GM19468 (cell line): ENCODE data around the gene ABCC11.
"Not testable (repeated sequence)": the region's sequence is repeated elsewhere in the genome, so short reads cannot be mapped to it uniquely, and the experiment has no call there.

Experiments
- ATAC-seq: cut with Tn5 transposase; IDR thresholded peaks from one replicate; pipeline ENCODE4 v1.9.1; 2021; ENCODE audit warnings: mild to moderate bottlenecking, moderate library complexity, moderate number of reproducible peaks; ENCODE audit not compliant: unreplicated experiment; ENCODE audit errors: extremely low read depth

The ABCC11 gene

DNA sequence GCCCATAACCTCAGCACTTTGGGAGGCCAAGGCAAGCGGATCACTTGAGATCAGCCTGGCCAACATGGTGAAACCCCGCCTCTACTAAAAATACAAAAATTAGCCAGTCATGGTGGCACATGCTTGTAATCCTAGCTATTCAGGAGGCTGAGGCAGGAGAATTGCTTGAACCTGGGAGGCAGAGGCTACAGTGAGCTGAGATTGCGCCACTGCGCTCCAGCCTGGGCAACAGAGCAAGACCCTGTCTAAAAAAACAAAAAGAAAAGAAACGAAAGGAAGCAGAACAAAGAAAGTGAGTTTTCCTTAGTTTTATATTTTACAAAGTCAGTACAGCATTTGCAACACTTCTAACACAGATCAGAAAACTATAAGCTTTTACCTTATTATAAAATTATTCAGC lies 80.7 kb downstream of the ABCC11 start:
- not testable (repeated sequence) for ATAC-seq

DNA sequence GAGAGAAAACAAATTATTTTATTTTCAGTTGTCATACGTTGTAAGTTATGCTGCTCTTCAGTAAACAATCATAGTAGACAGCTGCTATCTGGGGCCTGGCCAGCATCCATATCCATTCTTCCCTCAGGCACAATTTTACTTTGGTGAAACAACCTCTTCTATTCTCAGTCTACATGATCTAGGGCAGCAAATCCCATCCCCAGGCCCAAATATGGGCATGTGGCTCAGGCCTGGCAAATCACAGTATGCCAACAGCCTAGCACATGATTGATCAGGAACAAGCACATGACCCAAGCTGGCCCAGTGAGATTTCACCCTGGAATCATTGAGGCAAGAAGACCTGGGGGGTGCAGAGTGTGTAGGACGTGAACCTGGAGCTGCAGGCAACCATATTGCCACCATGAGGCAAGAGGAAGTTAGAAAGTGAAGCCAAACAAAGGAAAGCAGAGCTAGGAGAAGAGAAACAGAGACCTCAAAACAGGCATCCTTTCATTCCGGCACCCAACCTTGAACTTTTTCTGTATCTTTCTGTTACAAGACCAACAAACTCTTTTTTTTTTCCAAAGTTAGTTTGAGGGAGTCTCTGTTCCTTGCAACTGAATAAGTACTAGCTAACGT lies 81.3 kb downstream of the ABCC11 start:
- no peak for ATAC-seq

DNA sequence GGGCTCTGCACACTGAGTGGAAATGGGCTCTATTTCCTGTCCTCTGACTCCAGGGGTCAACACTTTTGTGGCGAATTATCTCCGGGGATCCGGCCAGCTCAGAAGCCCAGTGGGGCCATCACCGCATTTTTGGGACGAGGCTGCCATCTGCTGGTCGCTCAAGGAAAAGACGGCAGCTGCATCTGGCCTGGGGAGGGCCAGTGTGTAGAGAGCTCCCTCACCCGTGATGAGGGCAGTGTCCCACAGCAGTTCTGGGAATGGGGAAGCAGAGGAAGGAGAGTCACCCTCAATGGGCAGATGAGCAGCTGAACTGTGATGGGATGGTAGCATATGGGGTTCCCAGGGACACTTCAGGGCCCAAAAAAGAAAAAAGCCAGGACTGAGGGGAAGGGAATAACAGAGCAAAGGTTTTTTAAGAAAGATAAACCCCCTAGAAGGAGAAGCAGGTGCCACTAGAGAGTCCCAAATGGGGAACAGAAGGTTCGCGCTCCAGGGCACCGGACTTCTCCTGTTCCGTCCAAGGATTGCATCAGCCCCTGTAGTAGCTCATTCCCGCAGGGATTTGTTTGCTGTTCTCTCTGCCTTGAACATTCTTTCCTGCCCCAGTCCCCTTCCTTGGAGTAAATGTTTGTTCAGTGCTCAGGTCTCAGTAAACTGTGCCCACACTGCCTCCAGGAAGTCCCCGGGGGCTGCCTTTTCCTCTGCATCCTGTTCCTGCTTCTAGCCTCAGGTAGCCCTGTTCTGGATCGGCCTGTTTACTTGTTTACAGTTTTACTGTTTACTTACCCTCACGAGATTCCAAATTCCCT lies 82.2 kb downstream of the ABCC11 start:
- no peak for ATAC-seq

DNA sequence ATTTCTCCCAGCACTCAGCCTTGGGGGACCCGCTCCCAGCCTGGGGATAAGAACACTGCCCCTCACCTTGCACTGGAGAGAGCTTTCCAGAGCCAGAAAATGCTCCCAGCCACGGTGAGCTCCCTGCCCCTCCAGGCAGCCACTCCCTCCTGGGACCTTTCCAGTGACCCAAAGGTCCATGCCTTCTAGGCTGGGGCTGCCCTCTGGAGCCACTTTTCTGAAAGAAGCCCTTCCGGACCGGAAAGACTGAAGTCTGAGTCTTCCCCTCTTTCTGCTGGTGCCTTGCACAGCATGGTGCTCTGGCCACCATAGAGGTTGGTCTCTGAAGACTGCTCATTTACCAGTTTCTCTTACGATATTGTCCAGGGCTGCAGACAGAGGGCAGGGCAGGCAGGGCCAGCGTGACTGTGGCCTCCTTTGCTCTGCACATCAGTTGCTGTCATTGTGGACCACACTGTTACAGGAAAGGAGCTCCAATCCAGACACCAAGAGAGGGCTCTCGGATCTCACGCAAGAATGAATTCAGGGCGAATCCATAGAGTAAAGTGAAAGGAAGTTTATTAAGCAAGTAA lies 84.4 kb downstream of the ABCC11 start:
- no peak for ATAC-seq

DNA sequence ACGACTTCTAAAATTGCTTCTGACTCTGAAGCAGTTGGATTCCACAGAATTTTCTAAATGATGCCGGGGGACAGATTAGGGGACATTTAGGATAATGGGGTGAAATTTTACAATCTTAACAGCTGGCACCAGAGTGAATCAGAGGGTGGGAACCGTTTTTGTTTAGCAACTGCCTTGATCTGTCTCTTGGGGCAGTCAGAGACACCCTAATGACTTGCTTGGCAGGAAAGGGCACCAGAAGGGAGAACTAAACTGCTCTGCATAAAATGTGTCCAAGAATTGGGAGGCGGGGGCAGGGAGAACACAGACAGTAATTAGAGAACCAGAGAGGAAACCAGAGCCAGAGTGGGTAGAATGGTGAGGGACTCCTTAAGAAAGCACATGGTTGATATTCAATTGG lies 85.4 kb downstream of the ABCC11 start:
- ATAC-seq: no peak

DNA sequence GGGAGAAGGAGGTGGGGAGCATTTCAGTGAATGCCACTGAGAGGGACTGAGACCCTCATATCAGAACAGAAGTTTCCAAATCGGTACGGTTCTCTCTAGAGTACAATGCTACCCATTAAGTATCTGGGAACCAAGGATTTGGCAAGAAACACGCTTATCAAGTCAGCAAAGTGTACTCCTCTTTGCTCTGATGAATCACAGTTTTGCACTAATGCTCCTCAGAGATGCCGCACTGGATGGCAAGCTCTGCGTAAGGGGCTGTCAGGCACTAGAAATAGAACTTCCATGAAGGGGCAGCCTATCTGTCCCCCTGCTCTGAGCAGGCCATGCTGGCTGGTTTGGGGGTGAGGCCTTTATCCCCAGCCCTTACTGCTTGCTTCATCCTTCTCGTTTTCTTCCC lies 86.8 kb downstream of the ABCC11 start:
- no peak for ATAC-seq

DNA sequence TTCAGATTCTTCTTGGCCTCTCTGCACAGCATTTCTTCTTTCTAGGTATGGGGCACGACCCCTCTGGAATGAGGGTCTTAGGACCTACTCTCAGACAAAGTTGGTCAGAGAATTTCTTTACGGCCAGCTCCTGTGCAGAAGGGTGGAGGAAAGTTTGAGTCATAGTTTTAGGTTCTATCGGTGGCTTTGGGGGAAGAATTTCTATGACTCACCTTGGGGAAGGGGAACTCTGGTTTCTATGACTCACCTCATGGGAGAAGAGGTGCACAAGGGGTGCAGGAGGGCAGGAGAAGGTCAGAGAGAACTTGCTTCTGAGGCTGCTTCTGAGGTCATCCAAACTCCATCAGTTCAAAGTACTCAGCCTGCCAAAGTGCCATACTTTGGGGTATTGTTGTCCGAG lies 89.0 kb downstream of the ABCC11 start:
- ATAC-seq: no peak

DNA sequence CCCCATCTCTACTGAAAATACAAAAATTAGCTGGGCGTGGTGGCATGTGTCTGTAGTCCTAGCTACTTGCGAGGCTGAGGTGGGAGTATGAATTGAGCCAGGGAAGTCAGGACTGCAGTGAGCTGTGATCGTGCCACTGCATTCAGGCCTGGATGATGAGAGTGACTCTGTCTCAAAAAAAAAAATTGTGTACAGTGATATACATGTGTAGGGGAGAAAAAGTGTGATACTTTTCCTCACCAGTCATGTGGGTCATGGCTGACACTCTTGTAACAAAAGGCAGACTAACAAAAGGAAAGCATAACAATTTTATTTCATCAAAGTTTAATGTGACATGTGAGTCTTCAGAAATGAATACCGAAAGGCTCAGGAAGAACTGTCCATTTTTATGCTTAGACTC lies 89.5 kb downstream of the ABCC11 start:
- ATAC-seq: no peak

DNA sequence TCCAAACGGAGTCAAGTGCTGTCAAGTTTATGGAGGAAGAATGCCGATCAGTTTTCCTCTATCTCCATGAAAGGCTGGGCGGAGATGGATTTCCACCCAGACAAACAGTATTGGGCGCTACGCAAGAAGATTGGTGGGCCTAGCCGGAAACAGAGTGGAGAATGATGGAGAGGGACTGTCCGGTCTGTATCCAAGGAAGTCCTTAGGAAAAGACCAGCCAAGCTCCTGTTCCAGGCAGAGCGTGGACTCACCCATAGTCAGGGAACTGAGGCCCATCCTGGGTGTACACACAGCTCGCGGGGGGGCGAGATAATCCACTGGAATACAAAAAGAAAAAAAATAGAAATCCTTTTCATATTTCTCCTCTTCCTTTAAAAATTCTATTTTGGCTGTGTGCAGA lies 90.0 kb downstream of the ABCC11 start:
- ATAC-seq: no peak

DNA sequence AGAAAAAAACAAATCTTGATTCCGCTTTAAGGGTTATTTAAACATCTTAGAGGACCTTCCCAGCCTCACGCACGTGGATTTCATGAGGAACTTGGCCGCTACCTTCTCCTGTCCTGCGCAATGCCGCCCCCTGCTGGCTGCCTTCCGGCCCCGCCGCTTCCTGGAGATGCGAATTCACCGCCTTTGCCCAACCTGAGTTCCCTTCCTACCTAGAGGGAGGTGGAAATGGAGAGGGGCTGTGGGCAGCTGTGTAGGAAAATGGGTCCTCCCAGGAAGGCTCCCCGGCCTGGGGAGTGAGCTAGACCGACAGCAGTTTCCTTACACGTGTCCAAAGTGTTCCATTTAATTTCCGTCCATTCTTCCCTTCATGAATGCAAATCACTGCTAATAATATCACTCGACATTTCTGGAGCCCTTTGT lies 90.5 kb downstream of the ABCC11 start:
- no peak for ATAC-seq

DNA sequence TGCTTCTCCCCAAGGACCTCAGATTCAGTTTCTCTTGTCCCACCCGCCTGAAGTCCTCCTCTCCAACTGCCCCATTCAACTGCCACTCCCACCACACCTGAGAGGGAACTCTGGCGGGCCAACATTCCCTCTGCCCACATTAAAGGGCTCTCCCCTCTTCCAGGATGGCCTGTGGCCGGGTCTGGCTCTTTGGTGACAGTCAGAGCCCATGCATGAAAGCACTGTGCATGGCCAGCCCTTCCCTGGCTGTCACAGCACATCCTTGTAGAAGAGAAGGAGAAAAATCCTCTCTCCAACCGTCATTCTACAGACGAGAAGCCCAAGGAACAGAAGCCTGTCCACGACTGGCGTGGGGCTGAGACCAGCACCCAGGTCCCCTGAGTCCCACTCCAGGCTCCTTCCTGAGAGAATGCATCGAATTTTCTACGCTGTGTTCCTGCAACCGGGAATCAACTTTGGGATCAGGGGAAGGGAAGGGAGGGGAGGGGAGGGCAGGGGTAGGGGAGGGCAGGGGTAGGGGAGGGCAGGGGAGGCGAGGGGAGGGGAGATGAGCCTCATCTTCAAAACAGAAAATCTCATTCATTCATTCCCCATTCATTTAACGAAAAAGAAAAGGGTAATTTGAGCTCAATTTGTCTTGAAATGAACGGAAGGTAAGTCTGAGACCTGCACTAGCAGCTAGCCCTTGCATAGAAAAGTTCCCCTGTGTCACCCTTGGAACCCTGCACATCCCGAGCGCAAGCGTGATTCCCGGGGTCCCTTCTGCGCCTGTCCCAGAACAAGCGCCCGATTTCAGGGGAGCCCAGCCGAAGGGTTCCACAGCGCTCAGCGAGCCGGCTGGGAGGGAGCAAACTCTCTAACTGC lies 91.2 kb downstream of the ABCC11 start, which contains the start of gene ABCC12:
TSS of gene ABCC12 (minus strand) at position 68 of the 864 bp plus-strand sequence. CDS start 9,569 bp downstream, outside the sequence.
- no peak for ATAC-seq

DNA sequence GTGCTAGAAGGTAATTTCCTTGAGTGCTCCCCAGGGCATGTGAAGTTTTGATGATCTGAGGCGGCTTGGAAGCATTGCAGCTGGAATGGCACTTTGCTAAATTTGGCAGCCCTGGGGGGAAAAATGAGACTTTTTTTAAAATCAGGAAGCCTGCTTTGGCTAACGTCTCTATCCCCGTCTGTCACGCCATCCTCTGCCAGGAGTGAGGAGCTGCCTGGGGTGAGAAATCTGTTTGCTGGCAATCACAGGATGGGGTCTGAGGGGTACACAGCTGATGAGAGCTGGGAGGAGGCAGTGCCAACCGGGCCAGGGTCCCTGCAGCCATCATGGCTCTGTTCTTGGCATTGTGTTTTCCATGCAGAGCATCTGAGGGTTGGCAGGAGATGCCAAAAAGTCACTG lies 93.6 kb downstream of the ABCC11 start:
- ATAC-seq: no peak

DNA sequence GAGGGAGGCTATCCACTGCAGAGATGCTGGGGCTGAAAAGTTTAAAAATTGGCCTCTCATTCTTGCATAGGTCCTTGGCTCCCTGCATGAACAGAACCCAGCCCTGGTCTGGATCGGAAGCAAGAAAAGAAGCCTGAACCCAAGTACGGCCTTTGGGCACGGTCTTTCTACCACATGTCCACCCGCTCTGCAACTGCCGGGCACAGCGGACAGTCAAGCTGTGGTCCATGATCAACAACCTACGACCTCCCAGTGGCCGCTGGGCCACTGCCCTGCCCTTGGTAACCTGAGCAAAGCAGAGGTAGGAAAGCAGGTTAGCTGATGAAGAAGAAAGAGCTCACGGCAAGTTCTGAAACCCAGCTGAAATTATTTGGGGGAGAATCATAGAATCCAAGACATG lies 95.1 kb downstream of the ABCC11 start:
- ATAC-seq: no peak

DNA sequence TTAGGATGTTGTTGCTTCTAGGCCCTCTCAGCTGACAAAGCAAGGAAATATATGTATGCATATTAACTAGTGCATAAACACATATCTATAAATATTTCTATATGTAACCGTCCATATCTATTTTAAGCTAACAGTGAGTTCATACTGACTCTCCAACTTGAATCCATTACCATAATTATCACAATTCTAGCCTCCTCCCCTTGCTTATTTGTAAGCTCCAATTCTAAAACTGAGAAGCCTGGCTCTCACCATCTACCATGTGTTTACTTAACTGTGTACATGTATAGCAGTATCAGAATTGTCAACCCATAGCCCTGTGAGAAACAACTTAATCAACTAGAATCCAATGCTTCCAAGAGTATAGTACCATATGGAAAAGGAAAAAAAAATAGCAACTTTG lies 96.6 kb downstream of the ABCC11 start:
- ATAC-seq: no peak

DNA sequence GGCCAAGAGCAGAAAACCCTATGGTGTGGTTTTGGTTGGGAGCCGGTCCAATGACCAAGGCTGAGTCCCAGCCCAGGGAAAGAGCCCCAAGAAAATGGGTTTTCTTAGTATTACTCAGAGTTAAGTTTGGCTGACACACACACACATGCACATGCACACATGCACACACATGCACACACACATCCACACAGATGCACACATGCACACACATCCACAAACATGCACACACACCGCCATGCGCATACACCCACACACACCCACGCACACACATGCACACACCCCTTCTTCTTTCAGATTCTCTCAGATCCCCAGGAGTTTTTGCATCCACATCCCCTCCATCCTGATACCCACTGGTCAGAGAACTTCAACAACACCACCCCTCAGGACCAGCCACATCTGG lies 100.6 kb downstream of the ABCC11 start:
- no peak for ATAC-seq

DNA sequence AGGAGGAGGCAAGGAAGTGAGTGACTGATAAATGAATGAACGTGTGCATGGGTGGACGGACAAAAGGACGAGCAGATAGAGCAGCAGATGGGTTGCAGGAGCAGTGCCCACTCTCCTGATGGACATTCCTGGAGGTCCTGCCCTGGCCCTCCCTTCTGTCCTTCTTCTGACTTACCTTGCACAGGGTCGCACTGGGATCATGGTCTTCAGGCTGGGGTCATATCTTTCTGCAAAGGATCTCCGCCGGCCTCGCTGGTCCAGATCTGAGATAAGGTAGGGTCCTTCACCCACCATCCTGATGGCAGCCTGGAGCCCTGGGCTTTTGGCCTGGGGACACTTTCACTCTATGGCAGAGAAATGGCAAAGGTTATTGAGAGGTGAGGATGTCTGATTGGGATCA lies 101.2 kb downstream of the ABCC11 start:
- ATAC-seq: no peak

DNA sequence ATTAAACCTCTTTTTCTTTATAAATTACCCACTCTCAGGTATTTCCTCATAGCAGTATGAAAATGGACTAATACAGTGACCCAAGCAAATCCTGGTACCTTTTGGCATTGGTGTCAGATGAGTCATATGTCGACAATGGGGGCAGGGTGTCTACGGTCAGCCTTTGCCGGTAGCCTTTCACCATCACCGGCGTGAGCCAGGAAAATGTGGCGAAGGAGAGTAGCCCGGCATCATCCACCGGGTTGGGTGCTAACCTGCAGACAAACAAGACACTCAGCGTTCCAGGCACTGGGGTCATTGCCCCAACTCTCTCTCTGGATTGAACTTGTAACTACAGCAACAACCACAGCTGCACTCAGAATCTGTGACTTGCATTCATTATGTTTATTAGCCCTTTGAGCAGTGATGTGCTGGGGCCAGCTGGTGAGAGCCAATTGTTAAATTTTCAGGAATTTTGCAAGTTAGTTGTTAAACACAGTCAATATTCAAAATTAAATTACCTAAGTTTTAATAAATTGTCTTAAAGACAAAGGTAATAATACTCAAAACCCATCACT lies 103.4 kb downstream of the ABCC11 start:
- ATAC-seq: no peak

DNA sequence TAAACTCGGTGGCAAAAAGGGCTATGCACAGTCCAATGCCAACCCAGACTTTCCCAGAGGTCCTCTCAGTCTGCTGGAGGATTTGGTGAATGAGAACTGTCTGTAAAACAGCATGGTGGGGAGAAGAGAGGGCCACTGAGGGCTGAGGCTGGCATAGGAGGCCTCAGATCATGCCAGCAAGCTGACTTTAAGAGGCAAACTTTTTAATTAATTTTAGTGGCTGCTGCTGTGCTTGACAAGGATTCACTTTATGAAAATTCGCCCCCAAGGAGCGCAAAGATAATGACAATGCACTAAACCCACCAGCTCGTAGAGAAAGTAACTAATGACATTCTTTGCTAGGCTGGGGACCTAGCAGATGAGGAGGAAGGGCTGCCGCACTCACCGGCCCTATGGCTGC lies 106.5 kb downstream of the ABCC11 start:
- ATAC-seq: no peak

DNA sequence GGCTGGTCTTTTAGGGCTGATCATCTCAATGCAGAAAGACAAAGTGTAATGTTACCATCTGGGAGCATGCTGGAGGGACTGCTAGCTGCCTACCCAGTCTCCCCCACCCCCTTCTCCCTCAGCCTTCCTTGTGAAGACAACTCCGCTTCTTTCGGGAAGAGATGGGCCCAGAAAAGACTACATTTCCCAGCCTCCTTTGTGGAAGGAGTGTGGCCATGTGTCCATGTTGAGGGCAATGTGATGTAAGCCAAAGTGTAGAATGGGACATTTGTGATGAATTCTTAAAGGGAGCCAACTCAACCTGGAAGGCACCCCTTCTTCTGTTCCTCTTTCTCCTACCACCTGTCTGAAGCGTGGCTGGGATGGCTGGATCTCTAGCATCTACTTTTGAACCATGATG lies 107.8 kb downstream of the ABCC11 start:
- no peak for ATAC-seq

DNA sequence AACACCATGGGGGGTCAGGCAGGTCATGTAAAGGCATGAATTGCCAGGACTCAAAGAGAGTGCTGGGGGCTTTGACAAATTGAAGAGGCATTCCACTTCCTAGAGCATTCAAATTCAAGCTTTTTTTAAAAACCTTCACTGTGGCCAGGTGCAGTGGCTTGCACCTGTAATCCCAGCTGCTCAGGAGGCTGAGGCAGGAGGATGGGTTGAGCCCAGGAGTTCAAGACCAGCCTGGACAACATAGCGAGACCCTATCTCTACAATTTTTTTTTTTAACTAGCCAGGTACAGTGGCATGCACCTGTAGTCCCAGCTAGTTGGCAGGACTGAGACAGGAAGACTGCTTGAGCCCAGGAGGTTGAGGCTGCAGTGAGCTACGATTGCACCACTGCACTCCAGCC lies 108.8 kb downstream of the ABCC11 start:
- no peak for ATAC-seq
